ENCODE results near the gene ARHGAP27.

GRCh38 chr17:45398800-45399199 lies 33.9 kb downstream of the ARHGAP27 start:
- TF ChIP-seq CTCF (conservative IDR thresholded peaks at IDR 0.05 in 1 of 2, IDR thresholded peaks at IDR 0.05 in 1 of 2; ENCODE audit: extremely low read depth in 1 of 2, insufficient read depth in 1 of 2, low read depth in 1 of 2, low read length in 2 of 2) (no peak), EZH2 (IDR thresholded peaks at IDR 0.05; ENCODE audit: borderline replicate concordance, low read length) (no peak)
